Hematopoietic multipotent progenitor cell treated with erythropoietin and hydrocortisone succinate and interleukin-3 and kit ligand, for 15 days (in vitro differentiated cells): Measurements from ENCODE around the gene ARMC5.
"Not testable (repeated sequence)": the region's sequence is repeated elsewhere in the genome, so short reads cannot be mapped to it uniquely, and the experiment has no call there.

Experiments used
- DNase-seq: peaks from one replicate; pipeline ENCODE4 v3.0.0-alpha.2; 2015; ENCODE audit warnings: low spot score

Gene ARMC5

DNA sequence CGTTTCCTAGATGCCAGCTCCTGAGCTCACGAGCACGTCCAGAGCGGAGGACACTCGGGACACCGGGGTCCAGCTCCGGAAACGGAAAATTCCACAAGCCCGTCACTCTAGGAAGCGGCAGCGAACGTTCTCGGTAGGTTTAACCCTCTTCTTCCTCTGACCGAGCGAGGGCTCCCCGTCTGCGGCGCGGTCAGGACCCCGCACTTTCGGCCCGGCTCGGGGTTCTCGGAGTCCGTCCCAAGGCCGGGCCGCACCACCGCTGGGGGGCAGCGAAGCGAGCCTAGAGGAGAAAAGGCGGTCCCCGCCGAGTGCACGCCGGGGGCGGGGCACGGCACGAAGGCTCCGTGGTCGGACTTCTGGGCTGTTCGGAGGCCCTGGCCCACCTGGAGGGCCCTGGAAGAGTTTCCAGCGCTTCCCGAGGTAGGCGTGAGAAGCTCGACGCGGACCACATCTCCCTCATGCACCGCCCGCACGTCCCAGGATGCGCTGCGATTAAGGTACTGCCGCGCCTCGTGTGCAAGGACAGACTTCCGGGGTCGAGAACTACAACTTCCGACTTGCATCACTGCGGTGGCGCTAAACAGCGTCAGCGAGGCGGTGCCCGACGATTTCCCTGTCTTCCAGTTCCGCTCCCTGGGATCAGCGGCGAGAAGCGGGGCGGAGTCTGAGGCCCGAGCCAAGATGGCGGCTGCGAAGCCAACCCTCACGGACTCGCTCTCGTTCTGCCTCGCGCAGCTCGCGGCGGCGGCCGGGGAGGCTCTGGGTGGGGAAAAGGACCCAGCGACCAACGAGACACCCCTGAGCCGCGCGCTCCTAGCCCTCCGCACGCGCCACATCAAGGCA lies at the start of gene ARMC5:
TSS of gene ARMC5 (plus strand) at position 658 of the 843 bp plus-strand sequence. CDS start at position 682, 24 bp downstream.
- DNase-seq, result peak; percentile 97

- DNase-seq, result no peak
Observed at GRCh38 chr16:31410082-31410481, 49.2 kb upstream of the ARMC5 start.

DNA sequence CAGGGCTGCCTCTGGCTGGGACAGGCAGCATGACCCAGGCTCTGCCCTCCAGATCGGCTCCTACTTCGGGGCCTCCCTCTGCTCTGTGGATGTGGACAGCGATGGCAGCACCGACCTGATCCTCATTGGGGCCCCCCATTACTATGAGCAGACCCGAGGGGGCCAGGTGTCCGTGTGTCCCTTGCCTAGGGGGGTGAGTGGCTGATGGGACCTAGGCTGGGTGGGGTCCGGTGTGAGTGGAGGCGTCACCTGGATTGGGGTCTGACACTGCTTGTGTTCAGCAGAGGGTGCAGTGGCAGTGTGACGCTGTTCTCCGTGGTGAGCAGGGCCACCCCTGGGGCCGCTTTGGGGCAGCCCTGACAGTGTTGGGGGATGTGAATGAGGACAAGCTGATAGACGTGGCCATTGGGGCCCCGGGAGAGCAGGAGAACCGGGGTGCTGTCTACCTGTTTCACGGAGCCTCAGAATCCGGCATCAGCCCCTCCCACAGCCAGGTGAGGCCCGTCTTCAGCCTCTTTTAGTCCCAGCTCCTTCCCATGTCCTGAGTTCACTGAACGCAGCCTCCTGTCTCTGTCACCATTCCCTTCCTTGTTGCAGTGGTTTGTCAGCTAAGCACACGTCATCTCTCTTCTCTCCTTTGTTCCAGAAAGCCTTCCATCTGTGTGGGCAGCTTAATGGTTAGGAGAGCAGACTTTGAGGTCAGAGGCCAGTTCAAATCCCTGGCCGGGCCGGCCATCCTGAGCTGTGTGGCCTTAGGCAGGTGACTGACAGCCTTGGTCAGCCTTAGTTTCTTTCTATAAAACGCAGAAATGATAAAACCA lies 48.1 kb upstream of the ARMC5 start:
- no peak for DNase-seq

- no peak for DNase-seq
Observed at GRCh38 chr16:31412750-31413149, 46.6 kb upstream of the ARMC5 start.

GRCh38 chr16:31413381-31413780 lies 45.9 kb upstream of the ARMC5 start:
- no peak for DNase-seq

GRCh38 chr16:31413943-31414342 lies 45.4 kb upstream of the ARMC5 start:
- DNase-seq, result no peak

GRCh38 chr16:31414706-31415105 lies 44.6 kb upstream of the ARMC5 start:
- no peak for DNase-seq

GRCh38 chr16:31416371-31416770 lies 42.9 kb upstream of the ARMC5 start:
- DNase-seq, result no peak

GRCh38 chr16:31417036-31417435 lies 42.3 kb upstream of the ARMC5 start:
- not testable (repeated sequence) for DNase-seq

DNA sequence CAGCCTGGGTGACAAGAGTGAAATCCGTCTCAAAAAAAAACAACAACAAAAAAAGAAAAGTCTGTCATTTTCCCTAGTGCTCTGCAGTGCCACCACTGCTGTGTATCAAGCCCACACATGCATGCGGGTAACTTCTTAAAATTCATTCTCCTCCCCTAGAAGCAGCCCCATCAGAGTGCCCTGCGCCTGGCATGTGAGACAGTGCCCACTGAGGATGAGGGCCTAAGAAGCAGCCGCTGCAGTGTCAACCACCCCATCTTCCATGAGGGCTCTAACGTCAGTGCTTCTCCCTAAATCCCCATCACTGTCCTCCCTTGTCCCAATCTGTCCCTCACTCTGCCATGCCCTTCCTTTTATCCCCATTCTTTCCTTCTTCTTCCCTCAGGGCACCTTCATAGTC lies 41.4 kb upstream of the ARMC5 start:
- DNase-seq, result no peak

DNA sequence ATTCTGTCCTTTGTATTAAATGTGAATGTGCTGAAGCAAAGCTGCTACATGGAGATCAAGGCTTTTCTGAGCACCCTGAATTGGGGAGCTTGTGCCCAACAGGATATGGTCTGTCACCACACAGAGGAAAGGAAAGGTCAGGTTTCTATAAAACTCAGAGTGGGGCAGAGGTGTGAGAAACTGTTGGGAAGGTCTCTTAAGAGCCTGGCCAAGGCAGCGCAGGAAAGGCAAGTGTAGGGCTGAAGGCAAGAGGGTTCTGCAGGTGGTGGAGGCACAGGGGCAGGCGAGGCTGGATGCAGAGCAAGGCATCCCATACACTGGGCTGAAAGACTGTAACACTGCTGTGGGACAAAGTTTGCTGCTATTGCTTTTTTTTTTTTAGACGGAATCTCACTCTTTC lies 39.3 kb upstream of the ARMC5 start:
- DNase-seq, result no peak

DNA sequence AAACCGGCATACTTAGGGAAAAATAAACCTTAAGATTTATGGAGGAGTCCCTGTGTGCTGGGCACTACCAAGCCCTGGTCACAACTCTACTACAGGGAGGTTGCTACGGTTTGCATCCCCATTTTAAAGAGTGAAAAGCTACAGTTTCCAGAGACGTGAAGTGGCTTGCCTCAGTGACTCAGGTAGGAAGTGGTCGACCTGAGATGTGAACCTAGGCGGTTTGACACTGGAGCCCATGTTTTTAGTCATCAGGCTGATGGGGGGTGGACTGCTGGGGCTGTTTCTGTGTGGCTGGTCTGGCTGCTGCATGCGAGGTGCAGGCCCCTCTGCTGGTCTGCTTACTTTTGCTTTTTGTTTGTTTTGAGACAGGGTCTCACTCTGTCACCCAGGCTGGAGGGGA lies 37.7 kb upstream of the ARMC5 start:
- no peak for DNase-seq

- DNase-seq, result no peak
Observed at GRCh38 chr16:31423241-31423640, 36.1 kb upstream of the ARMC5 start.

DNA sequence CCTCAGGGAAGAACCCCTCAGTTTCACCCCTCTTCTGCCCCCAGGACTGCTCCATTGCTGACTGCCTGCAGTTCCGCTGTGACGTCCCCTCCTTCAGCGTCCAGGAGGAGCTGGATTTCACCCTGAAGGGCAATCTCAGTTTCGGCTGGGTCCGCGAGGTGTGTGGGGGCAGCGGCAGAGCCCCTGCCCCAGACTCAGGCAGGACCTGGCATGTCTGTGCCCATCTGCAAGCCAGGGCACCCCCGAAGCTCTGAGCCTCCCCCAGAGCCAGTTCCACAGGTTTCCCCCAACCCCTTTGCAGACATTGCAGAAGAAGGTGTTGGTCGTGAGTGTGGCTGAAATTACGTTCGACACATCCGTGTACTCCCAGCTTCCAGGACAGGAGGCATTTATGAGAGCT lies 35.5 kb upstream of the ARMC5 start:
- no peak for DNase-seq

DNA sequence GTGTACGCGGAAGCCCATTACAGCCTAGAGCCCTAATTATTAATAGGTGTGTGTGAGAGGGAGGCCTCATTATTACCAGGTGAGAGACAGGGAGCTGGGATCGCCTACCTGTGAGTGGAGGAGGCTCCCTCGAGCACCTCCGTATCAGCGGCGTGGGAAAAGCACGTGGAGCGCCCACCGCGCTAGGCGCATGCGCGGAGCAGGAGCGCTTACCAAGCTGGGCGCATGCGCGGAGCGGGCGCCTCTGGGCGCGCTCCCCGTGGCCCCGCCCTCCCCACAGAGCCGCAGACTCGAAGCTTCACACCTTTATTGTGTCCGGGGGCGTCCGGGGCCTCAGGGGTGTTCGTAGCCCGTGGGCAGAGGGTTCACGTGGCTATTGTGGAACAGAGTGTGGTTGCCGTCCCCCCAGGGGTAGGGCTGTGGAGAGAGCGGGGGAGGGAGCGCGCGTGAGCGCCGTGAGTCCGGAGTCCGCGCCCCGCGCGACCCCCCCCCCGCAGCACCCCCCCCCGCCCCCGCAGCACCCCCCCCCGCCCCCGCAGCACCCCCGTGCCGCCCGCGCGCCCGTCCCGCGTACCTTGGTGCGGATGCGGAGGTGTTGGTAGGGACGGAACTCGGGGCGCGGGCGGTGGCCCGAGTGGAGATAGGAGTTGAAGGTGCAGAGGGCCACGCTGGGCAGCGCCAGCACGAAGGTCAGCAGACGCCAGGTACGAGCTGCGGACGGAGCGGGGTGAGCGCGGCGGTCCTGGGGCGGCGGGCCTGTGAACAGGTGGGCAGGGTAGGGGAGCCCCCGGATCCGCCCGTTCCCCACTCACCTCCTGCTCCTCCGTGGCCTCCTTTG lies 31.6 kb upstream of the ARMC5 start:
- DNase-seq, result peak; percentile 11

DNA sequence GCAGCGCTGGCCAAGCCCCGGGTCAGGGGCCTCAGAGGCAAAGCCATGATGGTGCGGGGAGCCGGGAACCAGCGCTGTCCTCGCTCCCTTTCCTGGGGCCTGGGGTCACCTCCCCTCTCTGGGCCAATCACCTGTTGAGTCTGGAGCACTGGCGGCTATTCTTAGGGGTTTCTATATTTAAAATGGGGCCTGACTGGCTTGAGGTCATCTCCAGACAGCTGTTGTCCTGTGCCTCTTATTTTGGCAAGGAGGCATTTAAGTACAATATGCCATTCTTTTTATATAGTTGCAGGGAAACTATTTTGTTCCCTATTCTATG lies 31.1 kb upstream of the ARMC5 start, which contains the start of gene COX6A2:
TSS of gene COX6A2 (minus strand) at position 82 of the 319 bp plus-strand sequence. CDS start at position 47, 35 bp downstream.
- DNase-seq, result no peak

DNA sequence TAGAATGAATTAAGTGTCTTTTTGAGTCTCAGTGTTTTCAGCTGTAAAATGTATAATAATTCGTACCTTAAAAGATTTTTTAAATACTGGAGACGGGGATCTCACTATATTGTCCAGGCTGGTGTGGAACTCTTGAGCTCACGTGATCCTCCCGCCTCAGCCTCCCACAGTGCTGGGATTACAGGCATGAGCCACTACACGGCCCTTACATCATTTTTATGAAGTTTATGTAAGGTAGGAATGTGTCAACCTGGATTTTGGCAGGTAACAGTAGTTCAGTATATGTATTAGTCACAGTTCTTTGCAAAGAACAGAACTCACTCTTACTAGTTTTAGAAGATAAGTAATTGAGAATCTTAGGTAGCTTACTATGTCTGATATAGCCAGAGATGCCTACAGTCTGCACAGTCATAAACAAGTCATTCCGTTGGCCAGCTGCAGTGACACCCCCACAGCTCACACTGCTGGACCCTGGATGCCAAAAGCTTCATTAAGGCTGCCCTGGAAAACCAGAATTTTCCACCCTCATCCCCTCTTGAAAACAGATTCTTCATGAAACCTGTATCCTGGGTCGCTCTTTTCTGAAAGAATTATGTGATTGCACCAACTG lies 30.6 kb upstream of the ARMC5 start:
- DNase-seq, result no peak

DNA sequence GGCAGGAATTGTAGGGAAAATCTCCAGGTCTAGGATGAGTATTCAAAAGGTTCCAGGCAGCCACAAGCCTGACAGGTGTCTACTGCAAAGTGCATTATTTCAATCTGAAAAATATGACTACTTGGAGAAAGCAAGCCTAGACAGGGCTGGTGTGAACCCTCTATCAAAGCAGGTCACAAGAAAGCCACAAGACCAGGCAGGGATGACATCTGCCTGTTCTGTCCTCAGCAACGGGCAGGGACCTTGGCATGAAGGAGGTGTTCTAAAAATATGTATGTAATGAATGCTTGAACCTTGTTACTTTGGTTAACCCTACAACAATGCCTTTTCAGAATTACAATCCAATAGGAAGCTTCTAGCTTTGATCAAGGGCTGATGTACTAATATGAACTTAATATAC lies 30.0 kb upstream of the ARMC5 start:
- DNase-seq, result no peak

DNA sequence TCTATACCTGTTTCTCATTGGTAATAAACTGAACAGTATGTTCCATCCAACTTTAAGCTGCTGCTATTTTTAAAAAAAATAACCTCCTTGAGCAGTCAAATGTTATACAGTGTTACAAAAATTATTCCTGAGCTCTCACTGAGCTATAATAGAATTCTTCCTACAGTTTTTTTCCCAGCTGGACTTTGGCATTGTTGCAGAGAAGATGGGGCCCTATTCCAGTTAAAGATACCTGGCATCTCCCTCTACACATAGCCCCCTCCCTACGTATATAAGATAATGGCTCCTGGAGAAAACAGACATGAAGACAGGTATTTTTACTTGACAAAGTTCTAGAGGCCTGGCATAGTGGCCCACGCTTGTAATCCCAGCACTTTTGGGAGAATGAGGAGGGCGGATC lies 29.5 kb upstream of the ARMC5 start:
- no peak for DNase-seq

GRCh38 chr16:31430380-31431052 lies 28.8 kb upstream of the ARMC5 start:
- DNase-seq, result no peak
